Measurements from ENCODE around the gene OOSP4A.

Gene OOSP4A

DNA sequence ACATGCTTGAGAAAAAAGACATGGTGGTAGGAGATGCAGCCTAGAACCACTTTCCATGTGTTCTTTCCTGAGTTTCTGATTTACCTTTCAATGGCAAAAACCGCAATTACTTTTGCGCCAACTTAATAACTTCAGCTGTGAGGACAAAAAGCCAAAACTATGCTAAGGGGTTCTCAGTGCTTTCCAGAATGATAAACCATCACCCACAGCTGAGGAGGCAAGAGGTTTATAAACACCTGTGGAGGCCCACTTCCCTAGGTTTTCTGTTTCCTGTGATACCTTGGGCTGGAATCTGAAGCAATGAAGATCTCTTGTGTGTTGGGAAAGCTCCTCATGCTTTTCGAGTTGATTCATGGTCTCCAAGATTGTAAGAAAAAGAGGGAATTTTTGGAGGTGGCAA lies at the start of gene OOSP4A:
Gene OOSP4A, plus strand, starts transcription at position 301 of the 400 bp plus-strand sequence. Its CDS starts 0 bp downstream, at position 301.
- no peak for DNase-seq

DNA sequence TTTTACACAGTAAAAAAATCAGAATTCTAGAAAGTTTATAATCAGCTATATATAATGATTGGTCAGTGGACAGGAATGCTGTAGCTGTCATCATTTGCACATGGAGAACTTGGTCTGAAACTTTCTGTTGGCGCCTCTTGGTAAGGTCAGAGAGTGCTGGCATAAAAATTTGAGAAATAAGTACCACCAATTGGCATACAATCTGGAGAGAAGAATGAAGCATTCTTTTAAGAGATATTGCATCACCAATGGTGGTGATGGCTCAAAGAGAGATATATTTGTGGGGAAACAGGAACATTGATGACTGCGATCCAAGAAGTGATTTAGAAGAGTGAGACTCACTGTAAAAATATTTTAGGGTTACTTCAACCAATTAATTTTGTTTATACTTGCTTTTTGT lies 45.4 kb upstream of the OOSP4A start:
- DNase-seq: peak; percentile 49

DNA sequence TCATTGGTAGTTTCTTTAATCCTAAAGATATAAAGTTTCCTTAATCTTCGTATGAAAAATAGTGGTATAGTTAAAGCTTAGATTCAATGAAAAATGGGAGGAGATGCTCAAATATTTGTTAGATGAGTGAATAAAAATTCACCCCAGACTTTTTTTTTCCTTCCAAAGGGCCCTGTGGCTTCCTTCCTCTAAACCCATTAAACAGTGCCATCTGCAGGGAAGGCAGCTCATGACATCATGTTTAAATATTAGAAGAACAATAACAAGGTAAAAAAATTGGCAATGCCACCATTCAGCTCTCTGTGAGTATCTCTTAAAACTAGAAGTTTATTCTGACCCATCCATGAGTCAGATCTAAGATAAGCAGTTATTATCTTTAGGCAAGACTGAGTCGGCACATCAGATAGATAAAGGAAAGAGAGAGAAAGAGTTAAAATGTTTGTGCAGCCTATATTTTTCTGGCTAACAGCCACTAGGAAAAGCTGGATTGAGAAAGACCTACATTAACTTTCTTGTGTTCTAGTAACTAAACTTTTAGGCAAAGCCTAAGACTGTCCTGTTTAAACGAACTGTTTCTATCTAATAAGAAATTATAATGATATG lies 44.7 kb upstream of the OOSP4A start:
- DNase-seq: peak; percentile 68

- no peak for DNase-seq
Measured at GRCh38 chr11:59923813-59924212, 40.0 kb upstream of the OOSP4A start.

DNA sequence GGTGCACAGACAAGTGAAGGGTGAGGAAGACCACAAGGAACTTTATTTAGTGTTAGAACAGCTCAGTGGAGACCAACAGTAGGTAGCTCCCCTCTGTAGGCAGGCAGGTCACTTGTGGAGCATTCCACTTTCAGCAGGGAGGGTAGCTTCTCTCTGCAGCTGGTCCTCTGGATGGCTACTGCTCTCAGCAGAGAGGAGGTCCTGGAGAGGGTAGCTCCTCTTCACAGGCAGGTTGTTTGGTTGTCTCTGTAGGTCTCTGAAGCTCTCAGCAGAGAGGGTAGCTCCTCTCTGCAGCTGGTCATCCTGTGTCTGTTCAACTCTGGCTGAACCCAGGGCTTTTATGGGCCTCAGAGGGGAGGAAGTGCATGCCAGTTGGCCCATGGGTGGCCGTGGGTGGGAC lies 32.1 kb upstream of the OOSP4A start:
- DNase-seq: no peak

GRCh38 chr11:59938132-59938531 lies 25.7 kb upstream of the OOSP4A start, which contains the start of gene OOSP1:
TSS of gene OOSP1 (plus strand) at chr11:59938432. CDS start at chr11:59938455, 23 bp downstream.
- DNase-seq: no peak

- DNase-seq: no peak
Measured at GRCh38 chr11:59938718-59939117, 25.1 kb upstream of the OOSP4A start.

- DNase-seq: no peak
Measured at GRCh38 chr11:59939482-59939881, 24.4 kb upstream of the OOSP4A start.

- DNase-seq: no peak
Measured at GRCh38 chr11:59941091-59941490, 22.7 kb upstream of the OOSP4A start.

- peak; percentile 55 for DNase-seq
Measured at GRCh38 chr11:59943997-59944714, 19.7 kb upstream of the OOSP4A start.

- no peak for DNase-seq
Measured at GRCh38 chr11:59944720-59945119, 19.1 kb upstream of the OOSP4A start.

GRCh38 chr11:59953463-59954218 lies 10.2 kb upstream of the OOSP4A start:
- no peak for DNase-seq

GRCh38 chr11:59954219-59954847 lies 9.5 kb upstream of the OOSP4A start:
- DNase-seq: no peak

DNA sequence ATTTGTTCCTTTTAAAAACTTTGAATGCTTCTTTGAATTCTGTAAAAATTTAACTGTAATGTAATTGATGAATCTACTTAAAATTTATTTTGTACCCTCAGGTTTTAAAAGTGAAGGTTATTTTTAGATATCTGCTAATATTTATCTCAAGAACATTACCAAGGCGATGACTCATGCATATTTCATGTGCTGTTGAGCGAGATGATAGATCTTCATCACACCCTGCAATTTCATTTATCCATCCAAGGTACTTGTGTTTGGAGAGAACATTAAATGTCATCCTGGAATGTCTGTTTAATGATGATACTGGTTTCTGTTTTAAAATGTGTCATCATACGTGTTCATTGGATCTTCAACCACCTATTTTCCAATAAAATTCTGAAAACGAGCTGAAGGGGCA lies 6.7 kb upstream of the OOSP4A start:
- DNase-seq: peak; percentile 55

GRCh38 chr11:59960502-59961381 lies 3.1 kb upstream of the OOSP4A start:
- DNase-seq: peak; percentile 36

- DNase-seq: no peak
Measured at GRCh38 chr11:59962107-59962482, 1.7 kb upstream of the OOSP4A start.

DNA sequence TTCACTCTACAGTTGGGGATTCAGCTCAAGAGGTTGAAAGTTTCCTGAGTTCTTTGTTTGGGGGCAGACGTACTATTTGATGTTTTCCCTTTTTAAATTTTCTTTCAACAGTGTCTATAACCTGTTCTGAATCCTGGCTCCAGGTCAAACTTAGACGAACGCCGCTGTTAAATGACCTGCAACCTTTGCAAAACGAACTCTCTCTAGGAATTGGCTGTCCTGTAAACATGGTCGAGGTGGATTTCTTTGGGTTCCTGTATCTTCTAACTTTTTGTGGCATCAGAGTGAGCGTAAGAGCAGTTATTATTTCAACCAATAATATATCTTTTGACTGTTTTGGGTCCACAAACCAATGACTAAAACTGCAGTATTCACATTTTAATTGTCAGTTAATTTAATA lies 1.6 kb downstream of the OOSP4A start:
- DNase-seq: no peak

- no peak for DNase-seq
Measured at GRCh38 chr11:59966201-59966600, 2.4 kb downstream of the OOSP4A start.

- no peak for DNase-seq
Measured at GRCh38 chr11:59967677-59968394, 4.0 kb downstream of the OOSP4A start.

DNA sequence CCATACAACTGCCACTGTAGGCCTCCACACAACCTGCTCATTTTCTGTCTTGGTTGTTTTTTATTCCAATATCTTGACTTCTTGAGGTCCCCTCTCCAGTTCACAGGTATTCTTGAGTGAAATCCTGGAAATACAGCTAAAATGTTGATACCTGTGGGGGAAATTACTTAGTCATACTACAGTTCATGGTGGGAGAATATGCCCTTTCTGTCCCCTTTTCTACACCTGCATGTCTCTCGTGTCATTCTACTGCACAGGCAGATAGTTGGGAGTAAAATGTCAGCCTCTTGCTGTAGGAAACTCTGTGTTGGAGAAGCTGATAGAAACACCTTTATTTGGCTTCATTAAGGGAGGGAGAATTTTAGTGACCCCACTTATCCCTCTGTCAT lies 4.6 kb downstream of the OOSP4A start:
- DNase-seq: no peak

GRCh38 chr11:59973097-59973496 lies 9.3 kb downstream of the OOSP4A start:
- DNase-seq: no peak

All from NCI-H226 (cell line).